Keratinocyte (primary cell): ENCODE results near the gene MBP. TPM values are rescaled to one million over a fixed set of nuclear protein-coding genes. Genes with fewer than 3 reads are reported as not detected.

ENCODE experiments used
- DNase-seq: peaks from one replicate; pipeline ENCODE4 v3.0.0-alpha.2; 2011; ENCODE audit warnings: low read depth, missing footprints, low spot score
- FAIRE-seq: peaks from 2 replicates; lab custom pipeline; 2011; peaks lifted over from hg19 to GRCh38; lab: Jason Lieb, UNC
- H2AFZ ChIP-seq: 2 replicates; pipeline ENCODE4 v1.6.0; 2012; ENCODE audit warnings: low read length, control low read depth, inconsistent platforms; ENCODE audit not compliant: control insufficient read depth
- H3K27ac ChIP-seq: 2 replicates; pipeline ENCODE4 v1.5.1; 2011; ENCODE audit warnings: low read length; ENCODE audit not compliant: control insufficient read depth, insufficient read depth
- H3K27me3 ChIP-seq: 3 replicates; pipeline ENCODE4 v1.6.0; 2011; ENCODE audit warnings: low read length; ENCODE audit not compliant: control insufficient read depth, insufficient read depth; ENCODE audit errors: extremely low read depth
- H3K36me3 ChIP-seq, 2 experiments: 2 replicates in 1 of 2; 3 replicates in 1 of 2; pipeline ENCODE4 v1.5.1; 2011; ENCODE audit warnings: low read length in 2 of 2, mild to moderate bottlenecking in 1 of 2; ENCODE audit not compliant: control insufficient read depth in 2 of 2, insufficient read depth in 2 of 2; ENCODE audit errors: extremely low read depth in 1 of 2
- H3K4me1 ChIP-seq: 3 replicates; pipeline ENCODE4 v1.5.1; 2011; ENCODE audit warnings: low read length; ENCODE audit not compliant: control insufficient read depth, insufficient read depth; ENCODE audit errors: extremely low read depth
- H3K4me2 ChIP-seq: 3 replicates; pipeline ENCODE4 v1.6.0; 2011; ENCODE audit warnings: low read depth, low read length; ENCODE audit not compliant: control insufficient read depth, insufficient read depth; ENCODE audit errors: extremely low read depth
- H3K4me3 ChIP-seq, 3 experiments: fragments of 200-600 bp in 1 of 3; sonication (generic) in 1 of 3; 2 replicates in 2 of 3; 3 replicates in 1 of 3; pipeline ENCODE4 v1.5.1; 2011 to 2016; ENCODE audit warnings: low read length in 3 of 3, mild to moderate bottlenecking in 3 of 3, control low read depth in 2 of 3, inconsistent platforms in 1 of 3, low read depth in 1 of 3, mixed read lengths in 1 of 3, mixed run types in 1 of 3, moderate library complexity in 1 of 3; ENCODE audit not compliant: control insufficient read depth in 2 of 3, insufficient read depth in 2 of 3; ENCODE audit errors: extremely low read depth in 1 of 3
- H3K79me2 ChIP-seq: 2 replicates; pipeline ENCODE4 v1.6.0; 2012; ENCODE audit warnings: low read length; ENCODE audit not compliant: control insufficient read depth, insufficient read depth
- H3K9ac ChIP-seq: 3 replicates; pipeline ENCODE4 v1.6.0; 2011; ENCODE audit warnings: low read length; ENCODE audit not compliant: control insufficient read depth, insufficient read depth; ENCODE audit errors: extremely low read depth
- H3K9me1 ChIP-seq: 3 replicates; pipeline ENCODE4 v1.6.0; 2011; ENCODE audit warnings: low read length; ENCODE audit not compliant: control insufficient read depth, insufficient read depth; ENCODE audit errors: extremely low read depth
- H3K9me3 ChIP-seq: 2 replicates; pipeline ENCODE4 v1.5.1; 2012; ENCODE audit warnings: low read depth, low read length; ENCODE audit not compliant: control insufficient read depth
- H4K20me1 ChIP-seq: 3 replicates; pipeline ENCODE4 v1.6.0; 2011; ENCODE audit warnings: low read length; ENCODE audit not compliant: control insufficient read depth, insufficient read depth; ENCODE audit errors: extremely low read depth
- CTCF ChIP-seq, 3 experiments: IDR thresholded peaks in 1 of 3; conservative IDR thresholded peaks in 1 of 3; optimal IDR thresholded peaks in 1 of 3; 2 replicates in 2 of 3; 3 replicates in 1 of 3; pipeline versions ENCODE3 to v1.5.1; 2011; ENCODE audit warnings: low read length in 3 of 3, mild to moderate bottlenecking in 3 of 3, moderate library complexity in 2 of 3, control low read depth in 1 of 3, inconsistent platforms in 1 of 3; ENCODE audit not compliant: insufficient read depth in 2 of 3; ENCODE audit errors: extremely low read depth in 1 of 3
- EZH2 ChIP-seq: IDR thresholded peaks from one replicate; pipeline ENCODE4 v1.6.1; 2012; ENCODE audit warnings: inconsistent platforms, mild to moderate bottlenecking, low read length, moderate library complexity
- dilution Hi-C: fragments of 300-500 bp; cut with MboI; formaldehyde crosslinking; loops from one replicate; pipeline ENCODE4 v1.7.0; 2020; ENCODE audit warnings: low sequenced_read_pairs; ENCODE audit not compliant: extremely low pct_ligation_motif_present
- polyA plus RNA-seq, 5 experiments: library from polyadenylated mRNA; depleted of rRNA in 3 of 5; stranded (reverse) in 3 of 5; stranded (forward) in 1 of 5; unstranded in 1 of 5; fragments of >200 nt; gene quantifications; 1 replicate in 1 of 5; 2 replicates in 3 of 5; 3 replicates in 1 of 5; pipeline versions ENCODE4 v1.2.1 to v1.2.3, GENCODE V29; 2011 to 2012; ENCODE audit warnings: missing spikeins in 2 of 5, low read depth in 1 of 5, low replicate concordance in 1 of 5

Gene MBP
- polyA plus RNA-seq, 1 donor (not counting 4 experiments of a cell fraction or from before 2014, with no cell fraction given): 38.7 TPM

- Histone ChIP-seq H3K27ac (peak overlapping the region; percentile 24), H3K36me3 (peaks cover 13 to 20% of the 10 kb centered on the region in 2 experiments), H3K4me1 (peaks cover 12% of the 10 kb centered on the region), H3K9ac (no peak overlapping the region), H3K9me1 (no peaks in the 10 kb centered on the region), H3K9me3 (no peaks in the 10 kb centered on the region), H3K27me3 (no peaks in the 10 kb centered on the region), H4K20me1 (peaks cover 2% of the 10 kb centered on the region), H3K79me2 (peaks cover 63% of the 10 kb centered on the region), H3K4me3 (no peak overlapping the region), H3K4me2 (no peak overlapping the region), H2AFZ (no peak overlapping the region)
- TF ChIP-seq CTCF (optimal IDR thresholded peaks at IDR 0.05 in 1 of 3, IDR thresholded peaks at IDR 0.05 in 1 of 3, conservative IDR thresholded peaks at IDR 0.05 in 1 of 3; ENCODE audit: extremely low read depth in 1 of 3, insufficient read depth in 2 of 3, low read length in 3 of 3) (no peak), EZH2 (no peak)
- dilution Hi-C loops: no loop called here
- FAIRE-seq (no peak), DNase-seq (no peak)
These were observed 75.6 kb downstream of the MBP start for GRCh38 chr18:77057006-77057395.

DNA sequence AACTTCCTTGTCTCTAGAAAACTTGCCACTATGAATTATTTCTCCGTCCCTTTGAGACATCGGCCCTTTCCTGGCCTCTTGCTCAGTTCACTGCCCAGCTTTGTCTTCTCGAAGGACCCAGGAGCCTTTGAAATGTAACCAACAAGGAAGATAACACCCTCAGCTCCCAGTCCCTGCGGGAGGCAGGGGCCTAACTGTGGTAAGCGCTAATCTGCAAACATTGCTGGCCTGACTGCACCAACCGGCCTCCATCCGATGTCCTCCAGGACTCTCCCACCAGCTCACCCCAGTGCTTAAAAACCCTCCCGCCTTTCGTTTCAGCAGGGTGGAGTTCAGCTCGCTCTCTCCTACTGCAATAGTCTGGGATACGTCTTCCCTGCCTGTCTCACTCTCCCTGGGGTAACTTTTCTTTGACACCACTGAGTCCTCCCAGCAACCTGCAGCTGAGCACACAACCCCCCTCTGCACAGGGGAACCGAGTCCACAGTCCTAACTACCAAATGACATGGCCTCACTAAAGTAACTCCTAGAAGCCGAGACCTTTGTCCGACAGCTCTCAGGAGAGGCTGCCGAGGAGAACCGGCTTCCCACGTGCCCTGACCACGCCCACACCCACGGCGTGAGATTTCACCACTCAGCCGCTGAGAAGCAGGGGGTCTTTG, 76.1 kb downstream of the MBP start:
- no peak for FAIRE-seq
- TF ChIP-seq CTCF (optimal IDR thresholded peaks at IDR 0.05 in 1 of 3, IDR thresholded peaks at IDR 0.05 in 1 of 3, conservative IDR thresholded peaks at IDR 0.05 in 1 of 3; ENCODE audit: extremely low read depth in 1 of 3, insufficient read depth in 2 of 3, low read length in 3 of 3) (no peak), EZH2 (no peak)
- Histone ChIP-seq H3K4me3 (no peak overlapping the region), H3K36me3 (peaks cover 13 to 19% of the 10 kb centered on the region in 2 experiments), H3K4me1 (peaks cover 8% of the 10 kb centered on the region), H4K20me1 (peaks cover 2% of the 10 kb centered on the region), H3K79me2 (peaks cover 65% of the 10 kb centered on the region), H3K4me2 (no peak overlapping the region), H3K27me3 (no peaks in the 10 kb centered on the region), H3K9ac (no peak overlapping the region), H3K9me1 (no peaks in the 10 kb centered on the region), H2AFZ (no peak overlapping the region), H3K9me3 (no peaks in the 10 kb centered on the region), H3K27ac (peak overlapping the region; percentile 24)
- dilution Hi-C loops: no loop called here
- DNase-seq: no peak
